Mesodermal cell (in vitro differentiated cells): Measurements from ENCODE around the gene ABLIM3.
A peak's percentile ranks its signal among the peaks of the same experiment; 100 is the strongest.

Source experiments
- H3K27ac ChIP-seq: 2 replicates; pipeline ENCODE4 v1.7.0; 2013; ENCODE audit warnings: mild to moderate bottlenecking, low read depth, low read length, moderate library complexity; ENCODE audit not compliant: severe bottlenecking
- H3K36me3 ChIP-seq: 2 replicates; pipeline ENCODE4 v1.7.1; 2013; ENCODE audit warnings: mild to moderate bottlenecking, low read length, moderate library complexity; ENCODE audit not compliant: control insufficient read depth, insufficient read depth
- H3K4me1 ChIP-seq: one replicate; pipeline ENCODE4 v1.7.1; 2013; ENCODE audit warnings: mild to moderate bottlenecking, low read length; ENCODE audit not compliant: insufficient read depth, control insufficient read depth, poor library complexity, severe bottlenecking
- H3K4me3 ChIP-seq: 2 replicates; pipeline ENCODE4 v1.7.0; 2013; ENCODE audit warnings: low read length, control low read depth, mild to moderate bottlenecking; ENCODE audit not compliant: insufficient read depth, poor library complexity, severe bottlenecking; ENCODE audit errors: extremely low read depth
- H3K9me3 ChIP-seq: 2 replicates; pipeline ENCODE4 v1.7.1; 2013; ENCODE audit warnings: mild to moderate bottlenecking, low read length, moderate library complexity; ENCODE audit not compliant: control insufficient read depth
- WGBS, 2 experiments: methylation state at CpG; one replicate each; pipeline ENCODE4 v1.1.5; 2013; ENCODE audit warnings: missing lambda C conversion rate in 2 of 2; ENCODE audit not compliant: insufficient coverage in 2 of 2; 5-methylcytosine and 5-hydroxymethylcytosine counted together

The ABLIM3 gene

GRCh38 chr5:149118463-149118862 is 22.8 kb upstream of the ABLIM3 start:
- no peaks in the 10 kb centered on the region for H3K36me3 ChIP-seq
- no peaks in the 10 kb centered on the region for H3K9me3 ChIP-seq
- peaks cover 7% of the 10 kb centered on the region for H3K4me1 ChIP-seq
- no peak overlapping the region for H3K27ac ChIP-seq
- H3K4me3 ChIP-seq = no peak overlapping the region

GRCh38 chr5:149121145-149121544 is 20.1 kb upstream of the ABLIM3 start:
- H3K36me3 ChIP-seq = no peaks in the 10 kb centered on the region
- 75 to 80% methylated on average over 2 of the region's 2 CpGs for WGBS, 2 experiments
- no peak overlapping the region for H3K4me3 ChIP-seq
- H3K4me1 ChIP-seq = peaks cover 7% of the 10 kb centered on the region
- no peak overlapping the region for H3K27ac ChIP-seq
- H3K9me3 ChIP-seq = no peaks in the 10 kb centered on the region

- no peak overlapping the region for H3K4me3 ChIP-seq
- no peaks in the 10 kb centered on the region for H3K9me3 ChIP-seq
- WGBS, 2 experiments = 68 to 69% methylated on average over 9 of the region's 9 CpGs
Observed at GRCh38 chr5:149123211-149123610, 18.1 kb upstream of the ABLIM3 start.

GRCh38 chr5:149125386-149125891 is 15.9 kb upstream of the ABLIM3 start:
- Histone ChIP-seq H3K4me3 (no peak overlapping the region), H3K27ac (peak overlapping the region; percentile 16), H3K4me1 (peaks cover 23% of the 10 kb centered on the region), H3K9me3 (no peaks in the 10 kb centered on the region), H3K36me3 (no peaks in the 10 kb centered on the region)
- WGBS, 2 experiments = 55 to 66% methylated on average over 7 to 10 of the region's 12 CpGs

More at GRCh38 chr5:149123211-149123610, 18.1 kb upstream of the ABLIM3 start:
- Histone ChIP-seq H3K36me3 (no peaks in the 10 kb centered on the region), H3K4me1 (peaks cover 9% of the 10 kb centered on the region), H3K27ac (no peak overlapping the region)

- H3K9me3 ChIP-seq = no peaks in the 10 kb centered on the region
- H3K4me3 ChIP-seq = no peak overlapping the region
- H3K4me1 ChIP-seq = peaks cover 23% of the 10 kb centered on the region
- no peaks in the 10 kb centered on the region for H3K36me3 ChIP-seq
- H3K27ac ChIP-seq = no peak overlapping the region
- WGBS, 2 experiments = 60 to 72% methylated on average over 3 to 6 of the region's 6 CpGs
Observed at GRCh38 chr5:149126906-149127305, 14.4 kb upstream of the ABLIM3 start.

GRCh38 chr5:149127394-149127955 is 13.8 kb upstream of the ABLIM3 start:
- H3K9me3 ChIP-seq = no peaks in the 10 kb centered on the region
- WGBS, 2 experiments = 100% methylated on average over 1 of the region's 3 CpGs; no CpG with 5 or more reads in 1 of the 2 experiments
- H3K4me3 ChIP-seq = no peak overlapping the region
- no peak overlapping the region for H3K27ac ChIP-seq
- H3K4me1 ChIP-seq = peaks cover 23% of the 10 kb centered on the region
- no peaks in the 10 kb centered on the region for H3K36me3 ChIP-seq

- Histone ChIP-seq H3K36me3 (no peaks in the 10 kb centered on the region), H3K27ac (no peak overlapping the region), H3K9me3 (no peaks in the 10 kb centered on the region), H3K4me1 (peaks cover 23% of the 10 kb centered on the region), H3K4me3 (no peak overlapping the region)
- WGBS, 2 experiments = 68 to 92% methylated on average over 5 to 6 of the region's 13 CpGs
Observed at GRCh38 chr5:149128023-149128875, 13.0 kb upstream of the ABLIM3 start.

GRCh38 chr5:149129181-149129580 is 12.1 kb upstream of the ABLIM3 start:
- Histone ChIP-seq H3K4me3 (no peak overlapping the region), H3K9me3 (no peaks in the 10 kb centered on the region), H3K4me1 (peaks cover 27% of the 10 kb centered on the region), H3K27ac (no peak overlapping the region), H3K36me3 (no peaks in the 10 kb centered on the region)
- 50% methylated on average over 1 of the region's 1 CpG; no CpG with 5 or more reads in 1 of the 2 experiments for WGBS, 2 experiments

- no peaks in the 10 kb centered on the region for H3K36me3 ChIP-seq
- 60 to 76% methylated on average over 5 of the region's 8 CpGs for WGBS, 2 experiments
- H3K4me3 ChIP-seq = no peak overlapping the region
- H3K4me1 ChIP-seq = peaks cover 34% of the 10 kb centered on the region
- H3K27ac ChIP-seq = no peak overlapping the region
- H3K9me3 ChIP-seq = no peaks in the 10 kb centered on the region
Observed at GRCh38 chr5:149130121-149130914, 11.0 kb upstream of the ABLIM3 start.

- WGBS, 2 experiments = 71 to 83% methylated on average over 1 of the region's 1 CpG
- H3K27ac ChIP-seq = no peak overlapping the region
- H3K4me3 ChIP-seq = no peak overlapping the region
- peaks cover 28% of the 10 kb centered on the region for H3K4me1 ChIP-seq
- no peaks in the 10 kb centered on the region for H3K9me3 ChIP-seq
- no peaks in the 10 kb centered on the region for H3K36me3 ChIP-seq
Observed at GRCh38 chr5:149132474-149132873, 8.8 kb upstream of the ABLIM3 start.
